Panc1 (cell line): Measurements from ENCODE around the gene KIF1A.

Experiments used
- POLR2AphosphoS5 ChIP-seq: IDR thresholded peaks from 2 replicates; pipeline ENCODE4 v1.6.1; 2012; ENCODE audit warnings: mild to moderate bottlenecking, low read depth, low read length, moderate library complexity
- REST ChIP-seq, 2 experiments: IDR thresholded peaks; 2 replicates each; pipeline ENCODE4 v1.6.1; 2011 to 2012; ENCODE audit warnings: low read depth in 2 of 2, control low read depth in 1 of 2, low read length in 1 of 2, mild to moderate bottlenecking in 1 of 2, moderate library complexity in 1 of 2; ENCODE audit not compliant: insufficient read depth in 1 of 2
- SIN3A ChIP-seq: IDR thresholded peaks from 2 replicates; pipeline ENCODE4 v1.6.1; 2012; ENCODE audit warnings: low read depth, mild to moderate bottlenecking, low read length, moderate library complexity, borderline replicate concordance; ENCODE audit not compliant: insufficient read depth
- TF ChIP-seq, protein P1 (sequence below): fragments of 450-650 bp; IDR thresholded peaks from 2 replicates; pipeline ENCODE4 v1.5.1; 2017; ENCODE audit warnings: mild to moderate bottlenecking

DNA sequence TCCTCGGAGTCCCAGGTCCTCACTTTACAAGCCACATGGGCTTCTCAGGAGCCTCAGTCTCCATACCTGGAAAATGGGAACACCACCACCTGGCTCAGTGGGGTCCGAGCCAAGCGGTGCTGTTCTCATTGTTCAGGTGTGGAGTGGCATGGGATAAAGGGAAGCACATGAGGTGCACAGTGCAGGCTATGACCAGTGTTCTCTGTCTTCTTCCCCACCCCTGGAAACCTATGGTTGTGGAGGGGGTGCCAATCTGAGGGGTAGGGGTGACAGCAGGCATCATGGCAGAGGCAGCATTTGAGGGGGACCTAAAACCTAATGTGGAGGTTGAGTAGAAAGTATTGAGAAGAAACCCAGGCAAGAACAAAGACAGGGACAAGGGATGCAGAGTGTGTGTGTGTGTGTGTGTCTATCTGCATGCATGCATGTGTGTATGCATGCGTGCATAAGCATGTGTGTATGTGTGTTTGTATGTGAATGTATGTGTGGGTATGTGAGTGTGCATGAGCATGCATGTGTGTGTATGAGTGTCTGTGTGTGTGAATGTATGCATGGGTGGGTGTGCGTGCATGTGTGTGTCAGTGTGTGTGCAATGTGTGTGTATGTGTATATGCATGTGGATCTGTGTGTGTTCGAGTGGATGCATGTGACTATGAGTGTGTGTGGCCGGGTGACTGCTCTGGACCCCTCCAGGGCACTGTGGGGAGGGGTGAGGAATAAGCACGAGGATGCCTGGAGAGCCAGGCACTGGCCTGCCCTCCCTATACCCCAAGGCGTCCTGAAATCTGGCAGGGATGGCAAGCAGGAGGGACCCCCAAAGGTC, 4.0 kb downstream of the KIF1A start:
- TF ChIP-seq, protein P1, sequence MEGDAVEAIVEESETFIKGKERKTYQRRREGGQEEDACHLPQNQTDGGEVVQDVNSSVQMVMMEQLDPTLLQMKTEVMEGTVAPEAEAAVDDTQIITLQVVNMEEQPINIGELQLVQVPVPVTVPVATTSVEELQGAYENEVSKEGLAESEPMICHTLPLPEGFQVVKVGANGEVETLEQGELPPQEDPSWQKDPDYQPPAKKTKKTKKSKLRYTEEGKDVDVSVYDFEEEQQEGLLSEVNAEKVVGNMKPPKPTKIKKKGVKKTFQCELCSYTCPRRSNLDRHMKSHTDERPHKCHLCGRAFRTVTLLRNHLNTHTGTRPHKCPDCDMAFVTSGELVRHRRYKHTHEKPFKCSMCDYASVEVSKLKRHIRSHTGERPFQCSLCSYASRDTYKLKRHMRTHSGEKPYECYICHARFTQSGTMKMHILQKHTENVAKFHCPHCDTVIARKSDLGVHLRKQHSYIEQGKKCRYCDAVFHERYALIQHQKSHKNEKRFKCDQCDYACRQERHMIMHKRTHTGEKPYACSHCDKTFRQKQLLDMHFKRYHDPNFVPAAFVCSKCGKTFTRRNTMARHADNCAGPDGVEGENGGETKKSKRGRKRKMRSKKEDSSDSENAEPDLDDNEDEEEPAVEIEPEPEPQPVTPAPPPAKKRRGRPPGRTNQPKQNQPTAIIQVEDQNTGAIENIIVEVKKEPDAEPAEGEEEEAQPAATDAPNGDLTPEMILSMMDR = no peak
- TF ChIP-seq REST (IDR thresholded peaks at IDR 0.05; ENCODE audit: insufficient read depth in 1 of 2, low read depth in 2 of 2, low read length in 1 of 2) = no peak
- no peak for TF ChIP-seq POLR2AphosphoS5
- TF ChIP-seq SIN3A = no peak
